ENCODE results near the gene THY1. TPM values are rescaled to one million over a fixed set of nuclear protein-coding genes. Genes with fewer than 3 reads are reported as not detected.
"Not testable (repeated sequence)": the region's sequence is repeated elsewhere in the genome, so short reads cannot be mapped to it uniquely, and the experiment has no call there.

Gene THY1
- total and polyA plus RNA-seq, 5 donors, result 0.74 to 4.3 (median 2.6) TPM

- H3K9me3 ChIP-seq (ENCODE audit: control insufficient read depth, low read length), result no peaks in the 10 kb centered on the region
- H3K27me3 ChIP-seq (ENCODE audit: control insufficient read depth, insufficient read depth), result no peaks in the 10 kb centered on the region
- intact Hi-C loops (cut with DNase I), result no loop called here
- WGBS, result 88% methylated on average over 8 of the region's 8 CpGs
- H3K27ac ChIP-seq (ENCODE audit: low read length), result no peak overlapping the region
- ATAC-seq (no peak), DNase-seq (no peak)
- no peaks in the 10 kb centered on the region for H3K4me1 ChIP-seq (ENCODE audit: control insufficient read depth, insufficient read depth, low read length)
- H3K4me3 ChIP-seq (ENCODE audit: low read length), result no peak overlapping the region
Measured at GRCh38 chr11:119459293-119459976, 36.5 kb upstream of the THY1 start.

GRCh38 chr11:119455708-119456107, 32.7 kb upstream of the THY1 start:
- H3K9me3 ChIP-seq (ENCODE audit: control insufficient read depth, low read length); DNase-seq; H3K27me3 ChIP-seq (ENCODE audit: control insufficient read depth, insufficient read depth); H3K27ac ChIP-seq (ENCODE audit: low read length); intact Hi-C loops (cut with DNase I); H3K4me3 ChIP-seq (ENCODE audit: low read length); ATAC-seq; H3K4me1 ChIP-seq (ENCODE audit: control insufficient read depth, insufficient read depth, low read length): not testable (repeated sequence)
- WGBS, result 83% methylated on average over 6 of the region's 6 CpGs

GRCh38 chr11:119455241-119455640, 32.3 kb upstream of the THY1 start:
- ATAC-seq; H3K27me3 ChIP-seq (ENCODE audit: control insufficient read depth, insufficient read depth); H3K4me1 ChIP-seq (ENCODE audit: control insufficient read depth, insufficient read depth, low read length); H3K9me3 ChIP-seq (ENCODE audit: control insufficient read depth, low read length); DNase-seq; H3K27ac ChIP-seq (ENCODE audit: low read length); intact Hi-C loops (cut with DNase I); H3K4me3 ChIP-seq (ENCODE audit: low read length): not testable (repeated sequence)
- WGBS, result 69% methylated on average over 4 of the region's 4 CpGs

- intact Hi-C loops (cut with DNase I), result no loop called here
- H3K4me3 ChIP-seq (ENCODE audit: low read length), result no peak overlapping the region
- H3K27ac ChIP-seq (ENCODE audit: low read length), result no peak overlapping the region
- no peaks in the 10 kb centered on the region for H3K9me3 ChIP-seq (ENCODE audit: control insufficient read depth, low read length)
- H3K27me3 ChIP-seq (ENCODE audit: control insufficient read depth, insufficient read depth), result no peaks in the 10 kb centered on the region
- no peak for DNase-seq
- 66% methylated on average over 1 of the region's 1 CpG for WGBS
- H3K4me1 ChIP-seq (ENCODE audit: control insufficient read depth, insufficient read depth, low read length), result no peaks in the 10 kb centered on the region
- no peak for ATAC-seq
Measured at GRCh38 chr11:119453881-119454280, 30.9 kb upstream of the THY1 start.

- Histone ChIP-seq H3K4me1 (ENCODE audit: control insufficient read depth, insufficient read depth, low read length) (no peaks in the 10 kb centered on the region), H3K9me3 (ENCODE audit: control insufficient read depth, low read length) (no peaks in the 10 kb centered on the region), H3K27me3 (ENCODE audit: control insufficient read depth, insufficient read depth) (no peaks in the 10 kb centered on the region), H3K27ac (ENCODE audit: low read length) (no peak overlapping the region), H3K4me3 (ENCODE audit: low read length) (no peak overlapping the region)
- intact Hi-C loops (cut with DNase I), result no loop called here
- no peak for ATAC-seq
- WGBS, result 83% methylated on average over 6 of the region's 6 CpGs
- no peak for DNase-seq
Measured at GRCh38 chr11:119450590-119451326, 27.8 kb upstream of the THY1 start.

GRCh38 chr11:119449498-119449897, 26.5 kb upstream of the THY1 start:
- Histone ChIP-seq H3K27ac (ENCODE audit: low read length) (no peak overlapping the region), H3K27me3 (ENCODE audit: control insufficient read depth, insufficient read depth) (no peaks in the 10 kb centered on the region)
- intact Hi-C loops (cut with DNase I), result no loop called here

GRCh38 chr11:119448380-119448779, 25.4 kb upstream of the THY1 start:
- no peaks in the 10 kb centered on the region for H3K27me3 ChIP-seq (ENCODE audit: control insufficient read depth, insufficient read depth)
- H3K4me3 ChIP-seq (ENCODE audit: low read length), result no peak overlapping the region
- H3K9me3 ChIP-seq (ENCODE audit: control insufficient read depth, low read length), result no peaks in the 10 kb centered on the region
- no peak overlapping the region for H3K27ac ChIP-seq (ENCODE audit: low read length)
- no peaks in the 10 kb centered on the region for H3K4me1 ChIP-seq (ENCODE audit: control insufficient read depth, insufficient read depth, low read length)
- intact Hi-C loops (cut with DNase I), result no loop called here
- DNase-seq, result no peak
- 91% methylated on average over 4 of the region's 4 CpGs for WGBS
- ATAC-seq, result no peak

More at GRCh38 chr11:119449498-119449897, 26.5 kb upstream of the THY1 start:
- H3K9me3 ChIP-seq (ENCODE audit: control insufficient read depth, low read length), result no peaks in the 10 kb centered on the region
- no peaks in the 10 kb centered on the region for H3K4me1 ChIP-seq (ENCODE audit: control insufficient read depth, insufficient read depth, low read length)
- no peak for DNase-seq
- no peak for ATAC-seq
- 77% methylated on average over 3 of the region's 3 CpGs for WGBS
- H3K4me3 ChIP-seq (ENCODE audit: low read length), result no peak overlapping the region

GRCh38 chr11:119447664-119448242, 24.8 kb upstream of the THY1 start:
- no peak overlapping the region for H3K27ac ChIP-seq (ENCODE audit: low read length)
- no peaks in the 10 kb centered on the region for H3K27me3 ChIP-seq (ENCODE audit: control insufficient read depth, insufficient read depth)
- H3K9me3 ChIP-seq (ENCODE audit: control insufficient read depth, low read length), result no peaks in the 10 kb centered on the region
- intact Hi-C loops (cut with DNase I), result no loop called here
- ATAC-seq, result no peak
- no peak overlapping the region for H3K4me3 ChIP-seq (ENCODE audit: low read length)
- WGBS, result 51% methylated on average over 5 of the region's 5 CpGs
- H3K4me1 ChIP-seq (ENCODE audit: control insufficient read depth, insufficient read depth, low read length), result no peaks in the 10 kb centered on the region
- DNase-seq, result no peak

GRCh38 chr11:119446871-119447663, 24.1 kb upstream of the THY1 start:
- DNase-seq (no peak), ATAC-seq (no peak)
- Histone ChIP-seq H3K9me3 (ENCODE audit: control insufficient read depth, low read length) (no peaks in the 10 kb centered on the region), H3K27ac (ENCODE audit: low read length) (no peak overlapping the region), H3K4me3 (ENCODE audit: low read length) (no peak overlapping the region), H3K4me1 (ENCODE audit: control insufficient read depth, insufficient read depth, low read length) (no peaks in the 10 kb centered on the region), H3K27me3 (ENCODE audit: control insufficient read depth, insufficient read depth) (no peaks in the 10 kb centered on the region)
- 64% methylated on average over 10 of the region's 10 CpGs for WGBS
- intact Hi-C loops (cut with DNase I), result no loop called here

GRCh38 chr11:119446434-119446833, 23.5 kb upstream of the THY1 start:
- H3K4me1 ChIP-seq (ENCODE audit: control insufficient read depth, insufficient read depth, low read length), result no peaks in the 10 kb centered on the region
- no peaks in the 10 kb centered on the region for H3K27me3 ChIP-seq (ENCODE audit: control insufficient read depth, insufficient read depth)
- ATAC-seq (no peak), DNase-seq (no peak)
- no peaks in the 10 kb centered on the region for H3K9me3 ChIP-seq (ENCODE audit: control insufficient read depth, low read length)
- intact Hi-C loops (cut with DNase I), result no loop called here
- WGBS, result 80% methylated on average over 8 of the region's 8 CpGs
- no peak overlapping the region for H3K27ac ChIP-seq (ENCODE audit: low read length)
- no peak overlapping the region for H3K4me3 ChIP-seq (ENCODE audit: low read length)

- Histone ChIP-seq H3K27ac (ENCODE audit: low read length) (no peak overlapping the region), H3K4me1 (ENCODE audit: control insufficient read depth, insufficient read depth, low read length) (no peaks in the 10 kb centered on the region), H3K27me3 (ENCODE audit: control insufficient read depth, insufficient read depth) (no peaks in the 10 kb centered on the region), H3K4me3 (ENCODE audit: low read length) (no peak overlapping the region), H3K9me3 (ENCODE audit: control insufficient read depth, low read length) (no peaks in the 10 kb centered on the region)
- ATAC-seq, result no peak
- intact Hi-C loops (cut with DNase I), result no loop called here
- WGBS, result 62% methylated on average over 4 of the region's 4 CpGs
- no peak for DNase-seq
Measured at GRCh38 chr11:119445850-119446249, 22.9 kb upstream of the THY1 start.
